Panc1 (cell line): Measurements from ENCODE around the gene DUSP10. TPM values are rescaled to one million over a fixed set of nuclear protein-coding genes. Genes with fewer than 3 reads are reported as not detected.

Experiments
- ATAC-seq: fragments of 200-7000 bp; cut with Tn5 transposase; 2 replicates; pipeline ENCODE4 v1.9.1; 2020; ENCODE audit warnings: mild to moderate bottlenecking, moderate library complexity
- BruUV-seq: library from RNA; stranded (reverse); fragments of 400-500 nt; replicated peaks from 2 replicates; lab custom pipeline; 2021; lab: Mats Ljungman, UMichigan
- CTCF ChIA-PET: fragments of 300-600 bp; sonication (Branson Sonifier 250); formaldehyde crosslinking; loops from one replicate; lab custom pipeline; 2022; ENCODE audit warnings: antibody characterized with exemption; lab: Charles Lee
- POLR2A ChIA-PET: fragments of 300-600 bp; sonication (Branson Sonifier 250); formaldehyde crosslinking; loops from one replicate; lab custom pipeline; 2022; ENCODE audit warnings: antibody characterized with exemption; lab: Charles Lee
- DNase-seq: peaks from one replicate; pipeline ENCODE4 v3.0.0-alpha.2; 2010; ENCODE audit warnings: low read depth, low spot score
- H3K27ac ChIP-seq: 2 replicates; pipeline ENCODE4 v1.5.1; 2011; ENCODE audit warnings: mild to moderate bottlenecking, low read length, inconsistent platforms
- H3K27me3 ChIP-seq: fragments of 200-500 bp; sonication (Bioruptor generic); 2 replicates; pipeline ENCODE4 v1.6.0; 2014; ENCODE audit warnings: low read length, inconsistent platforms; ENCODE audit not compliant: control insufficient read depth, insufficient read depth
- H3K36me3 ChIP-seq: fragments of 200-500 bp; sonication (Bioruptor generic); 2 replicates; pipeline ENCODE4 v1.5.1; 2014; ENCODE audit warnings: inconsistent platforms, mild to moderate bottlenecking, low read length, moderate library complexity; ENCODE audit not compliant: control insufficient read depth, insufficient read depth
- H3K4me1 ChIP-seq: 2 replicates; pipeline ENCODE4 v1.5.1; 2011; ENCODE audit warnings: inconsistent platforms, mild to moderate bottlenecking, low read length, moderate library complexity; ENCODE audit not compliant: control insufficient read depth, insufficient read depth
- H3K4me3 ChIP-seq, 2 experiments: 2 replicates each; pipeline ENCODE4 v1.5.1; 2011 to 2012; ENCODE audit warnings: low read depth in 2 of 2, low read length in 2 of 2, mild to moderate bottlenecking in 2 of 2, inconsistent platforms in 1 of 2, moderate library complexity in 1 of 2
- H3K9me3 ChIP-seq: fragments of 200-500 bp; sonication (Bioruptor generic); 2 replicates; pipeline ENCODE4 v1.5.1; 2014; ENCODE audit warnings: low read depth, mild to moderate bottlenecking, inconsistent platforms, low read length, moderate library complexity; ENCODE audit not compliant: control insufficient read depth, insufficient read depth
- CTCF ChIP-seq: fragments of 450-650 bp; IDR thresholded peaks from 2 replicates; pipeline ENCODE4 v1.5.1; 2017; ENCODE audit warnings: mild to moderate bottlenecking
- POLR2AphosphoS5 ChIP-seq: IDR thresholded peaks from 2 replicates; pipeline ENCODE4 v1.6.1; 2012; ENCODE audit warnings: mild to moderate bottlenecking, low read depth, low read length, moderate library complexity
- REST ChIP-seq, 2 experiments: IDR thresholded peaks; 2 replicates each; pipeline ENCODE4 v1.6.1; 2011 to 2012; ENCODE audit warnings: low read depth in 2 of 2, control low read depth in 1 of 2, low read length in 1 of 2, mild to moderate bottlenecking in 1 of 2, moderate library complexity in 1 of 2; ENCODE audit not compliant: insufficient read depth in 1 of 2
- SIN3A ChIP-seq: IDR thresholded peaks from 2 replicates; pipeline ENCODE4 v1.6.1; 2012; ENCODE audit warnings: low read depth, mild to moderate bottlenecking, low read length, moderate library complexity, borderline replicate concordance; ENCODE audit not compliant: insufficient read depth
- TCF7L2 ChIP-seq: IDR thresholded peaks from 2 replicates; pipeline ENCODE4 v1.6.1; 2011; ENCODE audit warnings: mild to moderate bottlenecking, low read depth, low read length, inconsistent platforms
- in situ Hi-C: cut with HindIII; loops from 2 replicates; pipeline ENCODE4 v1.10.0; 2016; ENCODE audit warnings: low sequenced_read_pairs, low pct_unique_long_range_greater_than_20kb
- intact Hi-C: fragments of 100-400 bp; cut with micrococcal nuclease; formaldehyde crosslinking; loops from one replicate; pipeline ENCODE4 v1.10.0; 2022; ENCODE audit not compliant: unreplicated experiment
- total RNA-seq: library from RNA; stranded (reverse); gene quantifications from one replicate; pipeline ENCODE4 v1.2.1, GENCODE V29; 2021; ENCODE audit not compliant: unreplicated experiment

The DUSP10 gene
- total RNA-seq, 1 experiment from 2014 or later, result 1.4 TPM

- no peaks in the 10 kb centered on the region for H3K36me3 ChIP-seq
- intact Hi-C loops, result no loop called here
- DNase-seq, result no peak
- no peaks in the 10 kb centered on the region for H3K9me3 ChIP-seq
- ChIA-PET CTCF (no interaction called here), POLR2A (no interaction called here)
- TF ChIP-seq CTCF, result no peak
- no peak for TF ChIP-seq SIN3A
- TF ChIP-seq POLR2AphosphoS5, result no peak
- TF ChIP-seq REST (IDR thresholded peaks at IDR 0.05; ENCODE audit: insufficient read depth in 1 of 2, low read depth in 2 of 2, low read length in 1 of 2), result no peak
- TF ChIP-seq TCF7L2, result no peak
- no peaks in the 10 kb centered on the region for H3K27me3 ChIP-seq
- no TSS peak for BruUV-seq
- ATAC-seq, result no peak
- in situ Hi-C loops, result no loop called here
- H3K4me1 ChIP-seq, result no peaks in the 10 kb centered on the region
- no peak overlapping the region for H3K27ac ChIP-seq
- no peak overlapping the region for H3K4me3 ChIP-seq
Measured at GRCh38 chr1:221762121-221762520, 20.2 kb upstream of the DUSP10 start.

GRCh38 chr1:221761354-221762002, 19.6 kb upstream of the DUSP10 start:
- no peak for ATAC-seq
- DNase-seq, result no peak
- in situ Hi-C loops, result no loop called here
- H3K9me3 ChIP-seq, result no peaks in the 10 kb centered on the region
- intact Hi-C loops, result no loop called here
- ChIA-PET CTCF (no interaction called here), POLR2A (no interaction called here)
- H3K36me3 ChIP-seq, result no peaks in the 10 kb centered on the region
- H3K4me3 ChIP-seq, result no peak overlapping the region
- H3K4me1 ChIP-seq, result no peaks in the 10 kb centered on the region
- no peak overlapping the region for H3K27ac ChIP-seq
- no TSS peak for BruUV-seq
- no peak for TF ChIP-seq CTCF
- H3K27me3 ChIP-seq, result no peaks in the 10 kb centered on the region
